Activated naive CD8-positive, alpha-beta T cell (primary cell): Measurements from ENCODE around the gene LCN9.
"Not testable (repeated sequence)": the region's sequence is repeated elsewhere in the genome, so short reads cannot be mapped to it uniquely, and the experiment has no call there.

Experiments
- H3K27ac Mint-ChIP-seq: one replicate; pipeline ENCODE4 v1.8.0; 2021; ENCODE audit warnings: mixed read lengths
- H3K27me3 Mint-ChIP-seq: one replicate; pipeline ENCODE4 v1.8.0; 2021; ENCODE audit warnings: mixed read lengths
- H3K36me3 Mint-ChIP-seq: one replicate; pipeline ENCODE4 v1.8.0; 2021; ENCODE audit warnings: mixed read lengths
- H3K4me1 Mint-ChIP-seq: one replicate; pipeline ENCODE4 v1.8.0; 2021; ENCODE audit warnings: low read depth, mixed read lengths
- H3K4me3 Mint-ChIP-seq: one replicate; pipeline ENCODE4 v1.8.0; 2021; ENCODE audit warnings: mild to moderate bottlenecking, mixed read lengths
- H3K9me3 Mint-ChIP-seq: one replicate; pipeline ENCODE4 v1.8.0; 2021; ENCODE audit warnings: low read depth, mixed read lengths

The LCN9 gene

DNA sequence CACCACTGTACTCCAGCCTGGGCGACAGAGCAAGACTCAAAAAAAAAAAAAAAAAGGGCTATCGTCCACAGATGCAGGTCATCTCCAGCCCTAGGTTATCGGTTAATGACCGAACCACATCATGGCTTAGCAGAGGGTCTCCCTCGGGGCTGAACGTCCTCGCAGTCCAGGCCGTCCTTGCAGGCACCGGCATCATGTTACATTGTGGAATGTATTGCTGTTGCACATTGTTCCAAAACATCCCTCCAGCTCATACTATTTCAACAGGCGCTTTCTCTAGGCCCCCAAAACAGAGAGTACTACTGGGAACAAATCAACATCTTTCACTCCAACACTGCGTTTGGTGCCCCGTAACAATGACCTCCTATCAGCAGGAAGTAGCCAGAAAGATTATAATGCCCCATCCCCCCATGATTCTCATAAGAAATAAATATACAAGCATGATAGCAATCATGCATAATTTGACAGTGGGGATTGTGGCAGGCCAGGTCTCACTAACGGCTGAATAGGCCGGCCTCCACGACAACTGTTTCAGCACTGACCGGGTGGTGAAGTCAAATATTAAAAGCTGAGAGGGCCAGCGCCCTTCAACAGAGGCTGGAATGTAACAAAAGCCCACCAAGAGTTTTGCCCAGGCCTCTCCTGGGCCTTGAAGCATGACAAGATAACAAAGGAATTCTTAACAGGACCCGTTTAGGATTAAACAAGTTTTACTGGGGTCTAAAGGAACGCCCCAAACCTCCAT lies 1.1 kb upstream of the LCN9 start:
- H3K36me3 Mint-ChIP-seq, result no peaks in the 10 kb centered on the region
- no peaks in the 10 kb centered on the region for H3K4me1 Mint-ChIP-seq
- H3K4me3 Mint-ChIP-seq, result no peak overlapping the region
- H3K27ac Mint-ChIP-seq, result no peak overlapping the region
- no peaks in the 10 kb centered on the region for H3K9me3 Mint-ChIP-seq
- H3K27me3 Mint-ChIP-seq, result no peaks in the 10 kb centered on the region

- H3K9me3 Mint-ChIP-seq, result no peaks in the 10 kb centered on the region
- no peaks in the 10 kb centered on the region for H3K27me3 Mint-ChIP-seq
- H3K36me3 Mint-ChIP-seq, result no peaks in the 10 kb centered on the region
- H3K4me1 Mint-ChIP-seq, result no peaks in the 10 kb centered on the region
- H3K4me3 Mint-ChIP-seq, result no peak overlapping the region
- no peak overlapping the region for H3K27ac Mint-ChIP-seq
Observed at GRCh38 chr9:135663451-135663770, 302 bp downstream of the LCN9 start.

DNA sequence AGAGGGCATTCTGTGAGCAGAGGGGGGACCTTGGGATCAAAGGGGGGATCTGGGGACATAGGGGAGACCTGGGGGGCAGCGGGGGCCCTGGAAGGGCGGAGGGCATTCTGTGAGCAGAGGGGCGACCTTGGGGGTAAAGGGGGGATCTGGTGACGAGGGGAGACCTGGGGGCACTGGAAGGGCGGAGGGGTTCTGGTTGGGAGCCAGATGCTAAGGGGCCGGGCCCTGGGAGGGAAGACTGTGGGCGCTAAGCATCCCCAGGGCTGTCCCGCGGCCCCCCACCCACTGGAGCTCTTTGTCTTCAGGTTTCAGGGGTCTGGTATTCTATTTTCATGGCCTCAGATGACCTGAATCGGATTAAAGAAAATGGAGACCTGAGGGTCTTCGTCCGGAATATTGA lies 748 bp downstream of the LCN9 start:
- Mint-ChIP-seq H3K4me1 (no peaks in the 10 kb centered on the region), H3K27ac (no peak overlapping the region), H3K4me3 (no peak overlapping the region), H3K9me3 (no peaks in the 10 kb centered on the region), H3K36me3 (no peaks in the 10 kb centered on the region), H3K27me3 (no peaks in the 10 kb centered on the region)

GRCh38 chr9:135664266-135664665 lies 1.2 kb downstream of the LCN9 start:
- no peaks in the 10 kb centered on the region for H3K27me3 Mint-ChIP-seq
- H3K4me1 Mint-ChIP-seq, result no peaks in the 10 kb centered on the region
- H3K36me3 Mint-ChIP-seq, result no peaks in the 10 kb centered on the region
- no peak overlapping the region for H3K27ac Mint-ChIP-seq
- H3K4me3 Mint-ChIP-seq, result no peak overlapping the region
- H3K9me3 Mint-ChIP-seq, result no peaks in the 10 kb centered on the region

DNA sequence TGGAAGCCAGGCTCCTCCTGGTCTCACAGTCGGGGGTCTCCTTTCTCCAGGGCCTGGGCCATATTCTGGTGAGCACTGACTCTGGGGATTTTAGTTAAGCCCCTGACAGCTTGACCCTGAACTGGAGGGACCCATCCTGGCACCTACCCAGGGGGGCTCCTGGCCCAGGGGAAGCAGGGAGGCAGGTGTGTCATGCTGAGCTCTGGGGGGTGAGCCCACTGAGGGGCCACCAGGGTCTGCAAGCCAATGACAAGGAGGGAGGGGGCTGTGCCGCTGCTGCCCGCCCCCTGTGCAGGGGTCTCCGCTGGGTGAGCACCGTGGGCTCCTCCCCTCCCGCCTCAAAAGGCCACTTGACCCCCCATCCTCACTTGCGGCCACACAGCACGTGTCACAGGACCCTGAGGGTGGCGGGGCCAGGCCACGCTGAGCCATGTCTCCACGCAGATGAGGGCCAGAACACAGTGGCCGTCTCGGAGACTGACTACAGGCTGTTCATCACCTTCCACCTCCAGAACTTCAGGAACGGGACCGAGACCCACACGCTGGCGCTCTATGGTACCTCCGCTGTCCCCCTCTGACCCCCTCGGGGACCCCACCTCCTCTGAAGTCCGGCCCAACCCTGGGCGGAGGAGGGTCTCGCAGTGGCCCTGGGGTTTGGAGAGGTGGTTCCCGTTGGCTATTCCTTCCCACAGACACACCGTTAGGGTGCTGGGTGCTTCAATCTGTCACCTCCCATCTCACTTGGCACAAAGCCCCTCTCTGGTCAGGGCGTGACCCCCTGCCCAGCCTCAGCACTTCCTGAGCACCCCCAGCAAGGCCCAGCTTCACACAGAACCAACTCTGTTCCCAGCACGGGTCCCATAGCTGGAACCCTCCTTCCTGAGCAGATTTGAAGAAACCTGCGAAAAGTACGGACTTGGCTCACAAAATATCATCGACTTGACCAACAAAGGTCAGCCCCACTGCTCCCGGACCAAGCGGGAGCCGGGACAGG lies 2.0 kb downstream of the LCN9 start:
- H3K4me3 Mint-ChIP-seq, result no peak overlapping the region
- H3K36me3 Mint-ChIP-seq, result no peaks in the 10 kb centered on the region
- H3K27me3 Mint-ChIP-seq, result no peaks in the 10 kb centered on the region
- H3K9me3 Mint-ChIP-seq, result no peaks in the 10 kb centered on the region
- no peak overlapping the region for H3K27ac Mint-ChIP-seq
- H3K4me1 Mint-ChIP-seq, result no peaks in the 10 kb centered on the region

DNA sequence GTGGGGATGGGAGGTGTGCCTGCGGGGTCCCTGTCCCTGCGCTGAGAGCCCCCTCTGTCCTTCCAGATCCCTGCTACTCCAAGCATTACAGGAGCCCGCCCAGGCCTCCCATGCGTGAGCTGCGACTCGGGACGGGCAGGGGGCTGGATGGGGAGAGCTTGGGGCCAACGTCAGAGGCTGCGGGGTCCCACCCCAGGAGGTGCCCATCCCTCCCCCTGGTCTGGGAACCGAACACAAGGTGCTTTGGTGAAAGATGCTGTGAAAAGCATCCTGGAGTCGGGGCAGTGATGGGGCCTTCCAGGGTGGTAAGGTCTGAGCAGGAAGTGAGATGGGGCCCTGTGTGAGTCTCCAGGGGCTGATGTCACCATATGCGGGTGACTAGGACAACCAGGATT lies 2.7 kb downstream of the LCN9 start:
- H3K4me3 Mint-ChIP-seq, result no peak overlapping the region
- no peaks in the 10 kb centered on the region for H3K27me3 Mint-ChIP-seq
- no peaks in the 10 kb centered on the region for H3K9me3 Mint-ChIP-seq
- H3K27ac Mint-ChIP-seq, result no peak overlapping the region
- H3K36me3 Mint-ChIP-seq, result no peaks in the 10 kb centered on the region
- no peaks in the 10 kb centered on the region for H3K4me1 Mint-ChIP-seq

DNA sequence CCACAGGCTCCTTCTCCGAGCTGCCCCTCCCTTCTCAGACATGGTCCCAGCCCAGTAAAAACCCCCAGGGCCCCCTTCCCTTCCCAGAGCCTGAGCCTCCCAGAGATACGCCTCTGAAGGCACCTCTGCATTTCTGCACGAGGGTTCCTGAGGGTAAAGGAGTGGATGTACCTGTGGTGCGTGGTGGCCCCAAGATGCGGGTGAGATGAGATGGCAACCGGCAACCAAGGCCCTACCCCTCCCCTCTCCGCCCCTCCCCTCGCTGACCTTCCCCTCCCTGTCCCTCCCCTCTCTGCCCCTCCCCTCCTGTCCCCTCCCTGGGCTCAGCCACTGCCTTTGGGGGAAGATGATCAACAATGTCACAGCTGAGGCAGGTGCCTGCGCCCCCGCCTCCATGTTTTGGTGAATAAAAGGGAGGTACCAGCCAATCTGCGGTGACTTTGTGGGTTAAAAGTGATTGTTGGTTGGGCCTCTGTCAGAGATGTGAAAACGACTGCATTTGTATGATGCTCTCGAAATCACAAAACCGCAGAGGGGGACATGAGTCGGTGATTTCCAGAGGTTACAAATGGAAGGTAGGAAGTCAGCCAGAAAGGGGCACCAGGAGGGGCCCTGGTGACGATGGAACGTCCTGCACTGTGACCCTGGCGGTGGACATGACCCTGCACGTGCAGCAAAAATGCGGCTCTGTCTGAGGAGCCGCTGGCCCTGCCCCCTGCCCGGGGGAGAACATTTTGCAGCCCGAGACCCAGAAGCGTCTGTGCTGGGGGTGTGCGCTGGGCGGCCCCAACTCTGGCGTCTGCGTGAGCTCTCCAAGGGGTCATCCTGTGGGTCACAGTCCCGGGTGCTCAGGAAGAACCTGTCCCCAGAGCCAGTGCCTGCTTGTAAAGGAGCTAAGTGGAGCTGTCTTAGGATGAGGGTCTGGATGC lies 3.7 kb downstream of the LCN9 start:
- H3K4me1 Mint-ChIP-seq, result no peaks in the 10 kb centered on the region
- H3K27ac Mint-ChIP-seq, result no peak overlapping the region
- no peaks in the 10 kb centered on the region for H3K27me3 Mint-ChIP-seq
- H3K4me3 Mint-ChIP-seq, result no peak overlapping the region
- no peaks in the 10 kb centered on the region for H3K36me3 Mint-ChIP-seq
- no peaks in the 10 kb centered on the region for H3K9me3 Mint-ChIP-seq

GRCh38 chr9:135667463-135668001 lies 4.4 kb downstream of the LCN9 start:
- no peak overlapping the region for H3K27ac Mint-ChIP-seq
- no peaks in the 10 kb centered on the region for H3K4me1 Mint-ChIP-seq
- no peak overlapping the region for H3K4me3 Mint-ChIP-seq
- no peaks in the 10 kb centered on the region for H3K36me3 Mint-ChIP-seq
- H3K27me3 Mint-ChIP-seq, result peaks cover 2% of the 10 kb centered on the region
- H3K9me3 Mint-ChIP-seq, result no peaks in the 10 kb centered on the region

DNA sequence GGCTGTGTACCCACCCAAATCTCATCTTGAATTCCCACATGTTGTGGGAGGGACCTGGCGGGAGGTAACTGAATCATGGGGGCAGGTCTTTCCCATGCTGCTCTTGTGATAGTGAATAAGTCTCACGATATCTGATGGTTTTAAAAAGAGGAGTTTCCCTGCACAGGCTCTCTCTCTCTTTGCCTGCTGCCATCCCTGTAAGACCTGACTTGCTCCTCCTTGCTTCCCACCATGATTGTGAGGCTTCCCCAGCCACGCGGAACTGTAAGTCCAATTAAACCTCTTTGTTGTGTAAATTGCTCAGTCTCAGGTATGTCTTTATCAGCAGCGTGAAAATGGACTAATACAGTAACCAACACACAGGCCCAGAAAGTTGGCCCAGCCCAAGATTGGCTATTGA lies 5.9 kb downstream of the LCN9 start:
- not testable (repeated sequence) for H3K36me3 Mint-ChIP-seq, H3K4me1 Mint-ChIP-seq, H3K27me3 Mint-ChIP-seq, H3K9me3 Mint-ChIP-seq, H3K4me3 Mint-ChIP-seq, H3K27ac Mint-ChIP-seq

- no peaks in the 10 kb centered on the region for H3K4me1 Mint-ChIP-seq
- H3K4me3 Mint-ChIP-seq, result no peak overlapping the region
- H3K27me3 Mint-ChIP-seq, result peaks cover 2% of the 10 kb centered on the region
- no peak overlapping the region for H3K27ac Mint-ChIP-seq
- no peaks in the 10 kb centered on the region for H3K9me3 Mint-ChIP-seq
- H3K36me3 Mint-ChIP-seq, result no peaks in the 10 kb centered on the region
Observed at GRCh38 chr9:135669616-135670285, 6.6 kb downstream of the LCN9 start.

DNA sequence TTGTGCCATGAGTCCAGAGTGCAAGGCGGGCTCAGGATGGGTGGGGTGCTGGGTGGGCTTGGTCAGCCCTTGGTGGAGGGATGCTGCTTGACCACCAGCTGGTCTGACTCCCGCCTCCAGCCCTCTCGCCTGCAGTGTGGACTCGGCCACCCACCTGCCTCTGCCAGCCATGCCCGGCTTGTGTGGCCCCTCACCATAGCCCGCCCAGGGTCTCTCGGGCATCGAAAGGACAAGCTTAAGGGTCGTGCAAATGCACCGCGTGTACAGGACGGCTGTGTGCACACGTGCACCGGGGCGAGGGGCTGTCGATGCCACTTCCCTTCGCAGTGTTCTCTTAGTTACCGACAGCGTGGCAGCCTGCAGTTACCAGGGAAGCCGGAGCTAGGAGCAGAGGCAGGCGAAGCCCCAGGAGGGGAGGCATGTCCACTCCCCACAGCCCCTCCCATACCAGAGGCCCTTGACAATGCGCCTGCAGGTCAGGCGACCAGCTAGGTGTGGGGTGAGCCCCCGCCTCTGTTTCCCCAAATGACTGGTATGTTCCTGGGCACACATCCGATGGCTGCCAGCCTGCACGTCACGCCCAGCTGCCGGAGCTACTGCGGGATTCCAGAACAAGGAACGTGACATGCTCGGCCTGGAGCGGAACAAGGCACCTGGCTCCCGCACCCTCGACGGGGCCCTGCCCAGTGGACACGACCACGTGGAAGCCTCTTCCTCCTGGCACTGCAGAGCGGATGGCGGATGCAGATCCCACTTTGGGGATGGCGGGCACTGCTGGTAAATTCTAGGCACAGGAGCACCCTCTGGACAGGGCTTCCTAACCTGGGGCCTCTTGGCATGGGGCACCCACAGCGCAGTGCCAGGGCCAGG lies 7.8 kb downstream of the LCN9 start:
- H3K36me3 Mint-ChIP-seq, result no peaks in the 10 kb centered on the region
- no peak overlapping the region for H3K27ac Mint-ChIP-seq
- peaks cover 2% of the 10 kb centered on the region for H3K27me3 Mint-ChIP-seq
- no peak overlapping the region for H3K4me3 Mint-ChIP-seq
- H3K4me1 Mint-ChIP-seq, result no peaks in the 10 kb centered on the region
- H3K9me3 Mint-ChIP-seq, result no peaks in the 10 kb centered on the region

DNA sequence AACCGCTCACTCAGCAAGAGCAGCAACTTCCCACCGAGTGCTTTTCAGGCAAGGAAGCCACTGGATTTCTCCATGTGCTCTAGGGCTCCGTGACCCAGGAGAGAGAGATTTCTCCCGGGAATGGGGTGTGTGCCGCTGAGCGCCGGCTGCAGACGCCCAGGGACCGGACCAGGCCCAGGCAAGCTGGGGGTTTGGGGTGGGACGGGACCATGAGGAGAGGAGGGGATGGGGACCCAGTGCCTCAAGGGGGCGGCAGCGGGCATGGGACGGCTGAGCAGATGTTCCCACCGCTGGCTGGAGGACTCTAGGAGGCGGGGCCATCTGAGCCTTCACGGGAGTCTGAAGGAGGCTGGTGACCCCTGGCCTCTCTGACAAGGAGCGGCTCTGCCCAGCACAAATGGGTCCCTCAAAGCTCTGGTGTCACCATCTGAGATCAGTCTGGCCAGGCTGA lies 8.5 kb downstream of the LCN9 start:
- H3K27me3 Mint-ChIP-seq, result peaks cover 2% of the 10 kb centered on the region
- H3K9me3 Mint-ChIP-seq, result no peaks in the 10 kb centered on the region
- H3K4me1 Mint-ChIP-seq, result no peaks in the 10 kb centered on the region
- no peak overlapping the region for H3K27ac Mint-ChIP-seq
- no peaks in the 10 kb centered on the region for H3K36me3 Mint-ChIP-seq
- H3K4me3 Mint-ChIP-seq, result no peak overlapping the region

DNA sequence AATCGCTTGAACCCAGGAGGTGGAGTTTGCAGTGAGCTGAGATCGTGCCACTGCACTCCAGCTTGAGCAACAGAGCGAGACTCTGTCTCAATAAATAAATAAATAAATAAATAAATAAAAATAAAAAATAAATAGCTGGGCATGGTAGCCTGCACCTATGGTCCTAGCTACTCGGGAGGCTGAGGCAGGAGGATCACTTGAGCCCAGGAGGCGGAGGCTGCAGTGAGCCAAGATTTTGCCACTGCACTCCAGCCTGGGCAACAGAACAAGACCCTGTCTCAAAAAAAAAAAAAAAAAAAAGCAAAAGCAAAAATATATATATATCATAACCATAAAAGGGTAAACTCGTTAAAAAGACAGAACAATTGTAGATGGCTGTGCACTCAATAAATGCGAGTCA lies 9.7 kb downstream of the LCN9 start:
- H3K4me1 Mint-ChIP-seq, H3K27me3 Mint-ChIP-seq, H3K27ac Mint-ChIP-seq, H3K36me3 Mint-ChIP-seq, H3K4me3 Mint-ChIP-seq, H3K9me3 Mint-ChIP-seq: not testable (repeated sequence)
